ENCODE measurements around the gene NDUFAF3.
A peak's percentile ranks its signal among the peaks of the same experiment; 100 is the strongest.

The NDUFAF3 gene

GRCh38 chr3:49001155-49001554, 20.8 kb upstream of the NDUFAF3 start:
- H3K4me3 ChIP-seq (ENCODE audit: low read length), result no peak overlapping the region
- TF ChIP-seq CTCF (conservative IDR thresholded peaks at IDR 0.05; ENCODE audit: low read depth, low read length), result no peak
- DNase-seq (ENCODE audit: low read depth), result no peak

- DNase-seq (ENCODE audit: low read depth), result no peak
- no peak overlapping the region for H3K4me3 ChIP-seq (ENCODE audit: low read length)
- TF ChIP-seq CTCF (conservative IDR thresholded peaks at IDR 0.05; ENCODE audit: low read depth, low read length), result no peak
Observed at GRCh38 chr3:49004352-49005302, 17.3 kb upstream of the NDUFAF3 start.

GRCh38 chr3:49005303-49005680, 16.6 kb upstream of the NDUFAF3 start:
- no peak for TF ChIP-seq CTCF (conservative IDR thresholded peaks at IDR 0.05; ENCODE audit: low read depth, low read length)
- no peak for DNase-seq (ENCODE audit: low read depth)

GRCh38 chr3:49005998-49006397, 15.9 kb upstream of the NDUFAF3 start:
- no peak for DNase-seq (ENCODE audit: low read depth)
- H3K4me3 ChIP-seq (ENCODE audit: low read length), result peak overlapping the region; percentile 76
- no peak for TF ChIP-seq CTCF (conservative IDR thresholded peaks at IDR 0.05; ENCODE audit: low read depth, low read length)

More at GRCh38 chr3:49005303-49005680, 16.6 kb upstream of the NDUFAF3 start:
- H3K4me3 ChIP-seq (ENCODE audit: low read length), result no peak overlapping the region

- H3K4me3 ChIP-seq (ENCODE audit: low read length), result peak overlapping the region; percentile 76
Observed at GRCh38 chr3:49006408-49007067, 15.4 kb upstream of the NDUFAF3 start.

GRCh38 chr3:49007068-49007770, 14.7 kb upstream of the NDUFAF3 start, which contains the start of gene WDR6:
Gene WDR6 (plus strand): TSS chr3:49007391. CDS start chr3:49007432, 41 bp downstream.
- peak within 1 kb of the TSS; percentile 76 for H3K4me3 ChIP-seq (ENCODE audit: low read length)
- TF ChIP-seq CTCF (conservative IDR thresholded peaks at IDR 0.05; ENCODE audit: low read depth, low read length), result peak; percentile 51
- peak; percentile 94 for DNase-seq (ENCODE audit: low read depth)

More at GRCh38 chr3:49006408-49007067, 15.4 kb upstream of the NDUFAF3 start:
- TF ChIP-seq CTCF (conservative IDR thresholded peaks at IDR 0.05; ENCODE audit: low read depth, low read length), result no peak
- DNase-seq (ENCODE audit: low read depth), result peak; percentile 77

Measured in retinal pigment epithelial cell (primary cell).